Erythroblast (primary cell): ENCODE results near the gene COX17.

ENCODE experiments used
- GATA1 ChIP-seq: IDR thresholded peaks from 2 replicates; pipeline ENCODE4 v1.6.1; 2011; ENCODE audit warnings: low read depth, mild to moderate bottlenecking, control low read depth, low read length, moderate library complexity
- POLR2A ChIP-seq: IDR thresholded peaks from 2 replicates; pipeline ENCODE4 v1.6.1; 2011; ENCODE audit warnings: mild to moderate bottlenecking, low read length

DNA sequence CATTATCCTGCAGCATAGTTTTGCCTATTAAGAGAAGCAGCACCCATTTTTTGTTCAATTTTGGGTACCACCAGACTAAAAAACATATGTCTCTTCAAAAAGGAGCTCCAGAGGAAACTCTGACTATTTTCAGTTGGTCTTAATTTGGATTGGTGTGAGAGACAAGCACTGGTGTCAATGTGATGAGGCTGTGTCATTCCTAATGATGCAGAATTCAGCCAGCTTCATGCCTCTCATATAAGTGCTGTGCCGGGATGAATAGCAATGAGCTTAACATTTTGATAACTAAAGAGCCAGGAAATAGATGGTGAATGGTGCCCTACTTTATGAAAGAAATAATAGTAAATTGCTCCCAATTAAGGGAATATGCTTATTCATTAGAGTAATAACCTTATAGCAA, 32.7 kb downstream of the COX17 start:
- TF ChIP-seq POLR2A (no peak), GATA1 (no peak)
